SU-DHL-6 (cell line): Measurements from ENCODE around the gene ARHGEF28.

Source experiments
- H2AFZ ChIP-seq: fragments of 200-600 bp; sonication (generic); 2 replicates; pipeline ENCODE4 v1.6.1; 2014; ENCODE audit warnings: low read depth, mild to moderate bottlenecking, moderate library complexity, mixed read lengths, antibody characterized with exemption, low read length; ENCODE audit not compliant: severe bottlenecking
- H3F3A ChIP-seq: fragments of 200-600 bp; shearing (Covaris generic); 2 replicates; pipeline ENCODE4 v1.6.0; 2016; ENCODE audit warnings: antibody characterized with exemption, mild to moderate bottlenecking; ENCODE audit not compliant: insufficient read depth
- H3K27ac ChIP-seq: fragments of 200-600 bp; sonication (generic); 2 replicates; pipeline ENCODE4 v1.5.1; 2016; ENCODE audit warnings: low read depth, mild to moderate bottlenecking, low read length, moderate library complexity, mixed read lengths
- H3K27me3 ChIP-seq: fragments of 200-600 bp; sonication (generic), shearing (Covaris generic); 2 replicates; pipeline ENCODE4 v1.6.0; 2014; ENCODE audit warnings: mild to moderate bottlenecking, low read length
- H3K36me3 ChIP-seq: fragments of 200-600 bp; sonication (generic); 2 replicates; pipeline ENCODE4 v1.6.1; 2014; ENCODE audit warnings: mild to moderate bottlenecking, low read length, mixed read lengths
- H3K4me2 ChIP-seq: fragments of 300-600, 200-600 bp; shearing (Covaris generic), sonication (generic); 2 replicates; pipeline ENCODE4 v1.6.0; 2014; ENCODE audit warnings: low read length, low read depth, mild to moderate bottlenecking; ENCODE audit not compliant: poor library complexity, severe bottlenecking
- H3K4me3 ChIP-seq: fragments of 200-600 bp; sonication (generic); 2 replicates; pipeline ENCODE4 v1.5.1; 2014; ENCODE audit warnings: antibody characterized with exemption, low read length, mild to moderate bottlenecking, mixed read lengths; ENCODE audit not compliant: insufficient read depth, poor library complexity, severe bottlenecking
- H3K79me2 ChIP-seq: fragments of 200-600 bp; sonication (generic); 2 replicates; pipeline ENCODE4 v1.6.1; 2014; ENCODE audit warnings: mild to moderate bottlenecking, low read length, moderate library complexity; ENCODE audit not compliant: insufficient read depth
- H3K9ac ChIP-seq: fragments of 200-600 bp; sonication (generic); 2 replicates; pipeline ENCODE4 v1.7.0; 2014; ENCODE audit warnings: mild to moderate bottlenecking, low read length
- H3K9me2 ChIP-seq: fragments of 200-600 bp; sonication (generic); replicated peaks from 2 replicates; pipeline ENCODE4 v1.6.1; 2014; ENCODE audit warnings: low read length; ENCODE audit not compliant: insufficient read depth
- H3K9me3 ChIP-seq: fragments of 200-600 bp; sonication (generic); 2 replicates; pipeline ENCODE4 v1.6.1; 2014; ENCODE audit warnings: low read length, mixed read lengths; ENCODE audit not compliant: insufficient read depth
- H4K20me1 ChIP-seq: fragments of 200-600 bp; sonication (generic); 2 replicates; pipeline ENCODE4 v1.6.1; 2014; ENCODE audit warnings: low read depth, mild to moderate bottlenecking, antibody characterized with exemption, low read length, moderate library complexity, mixed read lengths
- EZH2phosphoT487 ChIP-seq: fragments of 200-600 bp; sonication (generic), shearing (Covaris generic); conservative IDR thresholded peaks from 2 replicates; pipeline ENCODE4 v1.6.1; 2018; ENCODE audit warnings: mild to moderate bottlenecking, antibody characterized with exemption, low read length, moderate library complexity, mixed read lengths
- TF ChIP-seq, protein P1 (sequence below): fragments of 200-600 bp; sonication (generic); IDR thresholded peaks from one replicate; pipeline ENCODE4 v1.5.1; 2017; ENCODE audit warnings: antibody characterized with exemption, mild to moderate bottlenecking, low read length, moderate library complexity; ENCODE audit not compliant: insufficient read depth, poor library complexity, severe bottlenecking

ARHGEF28 gene

DNA sequence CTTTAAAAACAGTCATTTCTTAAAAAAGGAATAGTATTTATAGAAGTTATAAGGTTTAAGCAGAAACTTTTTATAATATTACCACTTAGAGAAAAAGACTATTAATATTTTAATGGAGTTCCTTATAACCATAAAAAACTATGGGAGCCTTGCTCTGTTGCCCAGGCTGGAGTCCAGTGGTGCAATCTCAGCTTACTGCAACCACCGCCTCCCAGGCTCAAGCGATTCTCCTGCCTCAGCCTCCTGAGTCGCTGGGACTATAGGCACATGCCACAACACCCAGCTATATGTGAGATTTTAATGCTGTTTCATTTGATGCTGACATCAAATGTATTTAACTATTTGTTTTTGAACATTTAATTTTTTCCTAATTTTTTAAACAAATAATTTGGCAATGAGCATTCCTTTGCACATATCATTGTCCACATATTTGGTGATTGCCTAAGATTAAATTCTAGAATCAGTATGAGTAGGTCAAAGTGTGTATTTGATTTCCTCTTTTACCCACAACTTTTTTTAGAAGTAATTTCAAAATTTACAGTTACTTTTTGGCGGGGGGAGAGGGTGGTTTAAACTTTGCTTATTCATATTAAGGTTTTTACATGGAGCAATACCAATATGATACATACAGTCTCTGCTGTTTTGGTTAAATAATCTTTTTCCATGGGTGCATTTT lies 235.5 kb downstream of the ARHGEF28 start:
- Histone ChIP-seq H2AFZ (no peak overlapping the region), H3K27ac (no peak overlapping the region), H3K4me2 (no peak overlapping the region), H3K9ac (no peak overlapping the region), H3K27me3 (no peaks in the 10 kb centered on the region), H3K9me3 (no peaks in the 10 kb centered on the region), H3F3A (no peaks in the 10 kb centered on the region), H3K4me3 (no peak overlapping the region), H3K79me2 (no peaks in the 10 kb centered on the region), H3K36me3 (no peaks in the 10 kb centered on the region), H3K9me2 (no peaks in the 10 kb centered on the region), H4K20me1 (no peaks in the 10 kb centered on the region)
- TF ChIP-seq, protein P1, sequence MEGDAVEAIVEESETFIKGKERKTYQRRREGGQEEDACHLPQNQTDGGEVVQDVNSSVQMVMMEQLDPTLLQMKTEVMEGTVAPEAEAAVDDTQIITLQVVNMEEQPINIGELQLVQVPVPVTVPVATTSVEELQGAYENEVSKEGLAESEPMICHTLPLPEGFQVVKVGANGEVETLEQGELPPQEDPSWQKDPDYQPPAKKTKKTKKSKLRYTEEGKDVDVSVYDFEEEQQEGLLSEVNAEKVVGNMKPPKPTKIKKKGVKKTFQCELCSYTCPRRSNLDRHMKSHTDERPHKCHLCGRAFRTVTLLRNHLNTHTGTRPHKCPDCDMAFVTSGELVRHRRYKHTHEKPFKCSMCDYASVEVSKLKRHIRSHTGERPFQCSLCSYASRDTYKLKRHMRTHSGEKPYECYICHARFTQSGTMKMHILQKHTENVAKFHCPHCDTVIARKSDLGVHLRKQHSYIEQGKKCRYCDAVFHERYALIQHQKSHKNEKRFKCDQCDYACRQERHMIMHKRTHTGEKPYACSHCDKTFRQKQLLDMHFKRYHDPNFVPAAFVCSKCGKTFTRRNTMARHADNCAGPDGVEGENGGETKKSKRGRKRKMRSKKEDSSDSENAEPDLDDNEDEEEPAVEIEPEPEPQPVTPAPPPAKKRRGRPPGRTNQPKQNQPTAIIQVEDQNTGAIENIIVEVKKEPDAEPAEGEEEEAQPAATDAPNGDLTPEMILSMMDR, result no peak
- no peak for TF ChIP-seq EZH2phosphoT487

DNA sequence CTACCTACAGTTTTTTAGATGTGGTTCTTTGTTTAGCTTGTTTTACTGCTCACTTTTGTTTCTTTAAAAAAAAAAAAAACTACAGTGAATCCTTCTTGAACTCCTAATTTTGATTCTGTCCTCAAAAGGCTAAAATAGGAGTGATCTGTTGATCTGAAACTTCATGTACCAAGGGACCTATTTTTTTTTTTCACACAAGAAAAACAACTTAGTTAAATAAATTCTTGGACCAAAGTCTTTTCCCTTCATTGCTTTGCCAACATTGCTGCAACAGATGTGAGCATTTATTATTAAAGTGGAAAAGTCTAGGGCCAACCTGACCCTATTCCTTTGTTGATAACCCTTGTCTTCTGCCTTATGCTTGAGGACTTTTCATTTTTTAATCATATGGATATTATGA lies 236.8 kb downstream of the ARHGEF28 start:
- H3F3A ChIP-seq, result no peaks in the 10 kb centered on the region
- H4K20me1 ChIP-seq, result no peaks in the 10 kb centered on the region
- no peak overlapping the region for H2AFZ ChIP-seq
- no peaks in the 10 kb centered on the region for H3K9me3 ChIP-seq
- no peaks in the 10 kb centered on the region for H3K27me3 ChIP-seq
- H3K27ac ChIP-seq, result no peak overlapping the region
- no peaks in the 10 kb centered on the region for H3K9me2 ChIP-seq
- no peak overlapping the region for H3K9ac ChIP-seq
- TF ChIP-seq, protein P1, result no peak
- TF ChIP-seq EZH2phosphoT487, result no peak
- H3K36me3 ChIP-seq, result no peaks in the 10 kb centered on the region
- H3K79me2 ChIP-seq, result no peaks in the 10 kb centered on the region
- no peak overlapping the region for H3K4me2 ChIP-seq
- H3K4me3 ChIP-seq, result no peak overlapping the region

DNA sequence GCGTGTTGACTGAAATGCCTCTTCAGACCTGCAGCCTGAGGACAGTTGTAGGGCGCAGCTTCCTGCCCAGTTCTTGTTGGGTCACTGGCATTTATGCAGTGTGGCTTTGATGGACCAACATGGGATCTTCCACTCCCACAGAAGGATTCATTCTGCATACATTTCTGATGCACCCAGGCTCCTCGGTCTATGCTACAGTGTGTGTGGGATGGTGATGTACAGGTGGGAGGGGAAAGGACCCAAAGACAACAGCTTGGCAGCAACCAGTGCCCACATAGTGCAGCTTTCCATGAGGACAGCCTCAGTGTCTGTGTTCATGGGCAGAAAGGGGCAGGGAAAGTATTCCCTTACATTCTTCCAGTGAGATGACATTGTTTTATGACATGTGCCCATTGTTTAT lies 237.9 kb downstream of the ARHGEF28 start:
- Histone ChIP-seq H3K79me2 (no peaks in the 10 kb centered on the region), H3K9ac (no peak overlapping the region), H3K27me3 (no peaks in the 10 kb centered on the region), H3F3A (no peaks in the 10 kb centered on the region), H3K9me2 (no peaks in the 10 kb centered on the region), H2AFZ (no peak overlapping the region), H3K4me3 (no peak overlapping the region), H3K27ac (no peak overlapping the region), H3K4me2 (no peak overlapping the region), H3K36me3 (no peaks in the 10 kb centered on the region), H4K20me1 (no peaks in the 10 kb centered on the region), H3K9me3 (no peaks in the 10 kb centered on the region)
- TF ChIP-seq, protein P1, result no peak
- TF ChIP-seq EZH2phosphoT487, result no peak
